GM21447 (cell line): ENCODE results near the gene PAGR1.

Experiments used
- ATAC-seq: cut with Tn5 transposase; IDR thresholded peaks from one replicate; pipeline ENCODE4 v1.9.1; 2021; ENCODE audit not compliant: unreplicated experiment

The PAGR1 gene

GRCh38 chr16:29834079-29834478, 18.1 kb downstream of the PAGR1 start:
- ATAC-seq: no peak

GRCh38 chr16:29835926-29836325, 20.0 kb downstream of the PAGR1 start:
- no peak for ATAC-seq

- no peak for ATAC-seq
These were observed 20.7 kb downstream of the PAGR1 start for GRCh38 chr16:29836623-29837022.

GRCh38 chr16:29837841-29838240, 21.9 kb downstream of the PAGR1 start:
- no peak for ATAC-seq

- no peak for ATAC-seq
These were observed 23.9 kb downstream of the PAGR1 start for GRCh38 chr16:29839822-29840221.

GRCh38 chr16:29840240-29840639, 24.3 kb downstream of the PAGR1 start:
- no peak for ATAC-seq

- no peak for ATAC-seq
These were observed 25.7 kb downstream of the PAGR1 start for GRCh38 chr16:29841631-29842030.

- ATAC-seq: no peak
These were observed 26.9 kb downstream of the PAGR1 start for GRCh38 chr16:29842732-29843346.

- ATAC-seq: no peak
These were observed 28.0 kb downstream of the PAGR1 start for GRCh38 chr16:29843931-29844330.

GRCh38 chr16:29844575-29845331, 28.8 kb downstream of the PAGR1 start:
- ATAC-seq: no peak

GRCh38 chr16:29845656-29846055, 29.7 kb downstream of the PAGR1 start:
- ATAC-seq: no peak

- ATAC-seq: no peak
These were observed 32.7 kb downstream of the PAGR1 start for GRCh38 chr16:29848420-29849297.

- no peak for ATAC-seq
These were observed 33.6 kb downstream of the PAGR1 start for GRCh38 chr16:29849505-29849904.

GRCh38 chr16:29850998-29851397, 35.0 kb downstream of the PAGR1 start:
- ATAC-seq: no peak

- ATAC-seq: no peak
These were observed 36.7 kb downstream of the PAGR1 start for GRCh38 chr16:29852654-29853053.

GRCh38 chr16:29854520-29855100, 38.7 kb downstream of the PAGR1 start:
- no peak for ATAC-seq

- ATAC-seq: no peak
These were observed 41.3 kb downstream of the PAGR1 start for GRCh38 chr16:29857133-29857760.

GRCh38 chr16:29858149-29858849, 42.3 kb downstream of the PAGR1 start:
- ATAC-seq: no peak

- no peak for ATAC-seq
These were observed 43.0 kb downstream of the PAGR1 start for GRCh38 chr16:29858974-29859373.

GRCh38 chr16:29860218-29860617, 44.3 kb downstream of the PAGR1 start:
- no peak for ATAC-seq
